ENCODE data around the gene GAPVD1.
"Not testable (repeated sequence)": the region's sequence is repeated elsewhere in the genome, so short reads cannot be mapped to it uniquely, and the experiment has no call there.

GAPVD1 gene

GRCh38 chr9:125255781-125256391, 5.7 kb upstream of the GAPVD1 start:
- DNase-seq (ENCODE audit: low read depth in 2 of 2) = no peak

- no peak for DNase-seq (ENCODE audit: low read depth in 2 of 2)
Observed at GRCh38 chr9:125258160-125258785, 3.4 kb upstream of the GAPVD1 start.

GRCh38 chr9:125258832-125259534, 2.6 kb upstream of the GAPVD1 start:
- no peak for DNase-seq (ENCODE audit: low read depth in 2 of 2)

GRCh38 chr9:125260561-125260960, 1.1 kb upstream of the GAPVD1 start:
- no peak for DNase-seq (ENCODE audit: low read depth in 2 of 2)

GRCh38 chr9:125262294-125262991, 817 bp downstream of the GAPVD1 start:
- DNase-seq (ENCODE audit: low read depth in 2 of 2) = no peak

GRCh38 chr9:125264068-125264467, 2.4 kb downstream of the GAPVD1 start:
- DNase-seq (ENCODE audit: low read depth in 2 of 2) = not testable (repeated sequence)

GRCh38 chr9:125268394-125269013, 6.9 kb downstream of the GAPVD1 start:
- no peak for DNase-seq (ENCODE audit: low read depth in 2 of 2)

- DNase-seq (ENCODE audit: low read depth in 2 of 2) = no peak
Observed at GRCh38 chr9:125269014-125269397, 7.4 kb downstream of the GAPVD1 start.

GRCh38 chr9:125271081-125271480, 9.5 kb downstream of the GAPVD1 start:
- no peak for DNase-seq (ENCODE audit: low read depth in 2 of 2)

GRCh38 chr9:125272697-125273096, 11.1 kb downstream of the GAPVD1 start:
- no peak for DNase-seq (ENCODE audit: low read depth in 2 of 2)

- no peak for DNase-seq (ENCODE audit: low read depth in 2 of 2)
Observed at GRCh38 chr9:125276771-125277170, 15.1 kb downstream of the GAPVD1 start.

GRCh38 chr9:125277411-125277810, 15.8 kb downstream of the GAPVD1 start:
- DNase-seq (ENCODE audit: low read depth in 2 of 2) = no peak

GRCh38 chr9:125280945-125281344, 19.3 kb downstream of the GAPVD1 start:
- DNase-seq (ENCODE audit: low read depth in 2 of 2) = no peak

- DNase-seq (ENCODE audit: low read depth in 2 of 2) = no peak
Observed at GRCh38 chr9:125284855-125285254, 23.2 kb downstream of the GAPVD1 start.

GRCh38 chr9:125286935-125287433, 25.4 kb downstream of the GAPVD1 start:
- DNase-seq (ENCODE audit: low read depth in 2 of 2) = not testable (repeated sequence)

- DNase-seq (ENCODE audit: low read depth in 2 of 2) = no peak
Observed at GRCh38 chr9:125293134-125293533, 31.5 kb downstream of the GAPVD1 start.

- no peak for DNase-seq (ENCODE audit: low read depth in 2 of 2)
Observed at GRCh38 chr9:125295657-125296056, 34.0 kb downstream of the GAPVD1 start.

- DNase-seq (ENCODE audit: low read depth in 2 of 2) = no peak
Observed at GRCh38 chr9:125296843-125297372, 35.3 kb downstream of the GAPVD1 start.

- no peak for DNase-seq (ENCODE audit: low read depth in 2 of 2)
Observed at GRCh38 chr9:125297917-125298316, 36.3 kb downstream of the GAPVD1 start.

GRCh38 chr9:125302241-125302640, 40.6 kb downstream of the GAPVD1 start:
- DNase-seq (ENCODE audit: low read depth in 2 of 2) = no peak

GRCh38 chr9:125304273-125304672, 42.6 kb downstream of the GAPVD1 start:
- no peak for DNase-seq (ENCODE audit: low read depth in 2 of 2)

GRCh38 chr9:125312411-125312810, 50.8 kb downstream of the GAPVD1 start:
- no peak for DNase-seq (ENCODE audit: low read depth in 2 of 2)
